GM06990 (cell line): Measurements from ENCODE around the gene AANAT.

Source experiments
- DNase-seq: peaks from one replicate; pipeline ENCODE4 v3.0.0-alpha.2; 2011; ENCODE audit not compliant: insufficient read length; ENCODE audit errors: extremely low read depth
- H3K27me3 ChIP-seq: replicated peaks from 2 replicates; pipeline ENCODE4 v1.6.0; 2011; ENCODE audit warnings: low read length; ENCODE audit not compliant: control insufficient read depth, insufficient read depth
- H3K36me3 ChIP-seq: 2 replicates; pipeline ENCODE4 v1.5.1; 2011; ENCODE audit warnings: low read length; ENCODE audit not compliant: control insufficient read depth, insufficient read depth
- H3K4me3 ChIP-seq: replicated peaks from 2 replicates; pipeline ENCODE4 v1.5.1; 2011; ENCODE audit warnings: low read depth, mild to moderate bottlenecking, control low read depth, low read length
- TF ChIP-seq, protein P1 (sequence below): IDR thresholded peaks from 2 replicates; pipeline ENCODE4 v1.5.1; 2011; ENCODE audit warnings: low read length, control low read depth, mild to moderate bottlenecking, inconsistent platforms; ENCODE audit not compliant: insufficient read depth, poor library complexity, severe bottlenecking

The AANAT gene

DNA sequence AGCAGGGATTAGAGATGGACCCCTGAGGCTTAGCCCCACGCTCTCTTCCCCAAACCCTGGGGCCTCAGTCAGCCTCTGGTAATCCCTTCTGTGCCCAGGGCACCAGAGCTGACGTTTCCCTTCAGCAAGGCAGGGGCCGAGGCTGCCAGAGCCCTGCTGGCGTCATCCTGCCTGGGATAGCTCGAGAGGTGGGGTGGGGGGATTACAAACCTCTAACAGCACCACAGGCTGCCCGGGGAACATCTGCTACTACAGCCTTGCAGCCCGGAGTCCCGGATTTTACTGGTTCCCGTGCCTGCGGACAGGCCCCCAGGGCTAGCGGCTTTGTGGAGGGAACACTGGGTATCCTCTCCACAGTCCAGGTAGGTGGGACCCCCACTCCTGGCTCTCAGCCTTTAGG, at the start of gene AANAT:
AANAT (plus strand) TSS at position 238 of the 400 bp plus-strand sequence. CDS start 1,144 bp downstream, outside the sequence.
- peaks cover 12% of the 10 kb centered on the region for H3K36me3 ChIP-seq
- DNase-seq, result no peak
- H3K27me3 ChIP-seq, result no peaks in the 10 kb centered on the region
- no peak within 1 kb of the TSS for H3K4me3 ChIP-seq
- TF ChIP-seq, protein P1, sequence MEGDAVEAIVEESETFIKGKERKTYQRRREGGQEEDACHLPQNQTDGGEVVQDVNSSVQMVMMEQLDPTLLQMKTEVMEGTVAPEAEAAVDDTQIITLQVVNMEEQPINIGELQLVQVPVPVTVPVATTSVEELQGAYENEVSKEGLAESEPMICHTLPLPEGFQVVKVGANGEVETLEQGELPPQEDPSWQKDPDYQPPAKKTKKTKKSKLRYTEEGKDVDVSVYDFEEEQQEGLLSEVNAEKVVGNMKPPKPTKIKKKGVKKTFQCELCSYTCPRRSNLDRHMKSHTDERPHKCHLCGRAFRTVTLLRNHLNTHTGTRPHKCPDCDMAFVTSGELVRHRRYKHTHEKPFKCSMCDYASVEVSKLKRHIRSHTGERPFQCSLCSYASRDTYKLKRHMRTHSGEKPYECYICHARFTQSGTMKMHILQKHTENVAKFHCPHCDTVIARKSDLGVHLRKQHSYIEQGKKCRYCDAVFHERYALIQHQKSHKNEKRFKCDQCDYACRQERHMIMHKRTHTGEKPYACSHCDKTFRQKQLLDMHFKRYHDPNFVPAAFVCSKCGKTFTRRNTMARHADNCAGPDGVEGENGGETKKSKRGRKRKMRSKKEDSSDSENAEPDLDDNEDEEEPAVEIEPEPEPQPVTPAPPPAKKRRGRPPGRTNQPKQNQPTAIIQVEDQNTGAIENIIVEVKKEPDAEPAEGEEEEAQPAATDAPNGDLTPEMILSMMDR, result no peak

DNA sequence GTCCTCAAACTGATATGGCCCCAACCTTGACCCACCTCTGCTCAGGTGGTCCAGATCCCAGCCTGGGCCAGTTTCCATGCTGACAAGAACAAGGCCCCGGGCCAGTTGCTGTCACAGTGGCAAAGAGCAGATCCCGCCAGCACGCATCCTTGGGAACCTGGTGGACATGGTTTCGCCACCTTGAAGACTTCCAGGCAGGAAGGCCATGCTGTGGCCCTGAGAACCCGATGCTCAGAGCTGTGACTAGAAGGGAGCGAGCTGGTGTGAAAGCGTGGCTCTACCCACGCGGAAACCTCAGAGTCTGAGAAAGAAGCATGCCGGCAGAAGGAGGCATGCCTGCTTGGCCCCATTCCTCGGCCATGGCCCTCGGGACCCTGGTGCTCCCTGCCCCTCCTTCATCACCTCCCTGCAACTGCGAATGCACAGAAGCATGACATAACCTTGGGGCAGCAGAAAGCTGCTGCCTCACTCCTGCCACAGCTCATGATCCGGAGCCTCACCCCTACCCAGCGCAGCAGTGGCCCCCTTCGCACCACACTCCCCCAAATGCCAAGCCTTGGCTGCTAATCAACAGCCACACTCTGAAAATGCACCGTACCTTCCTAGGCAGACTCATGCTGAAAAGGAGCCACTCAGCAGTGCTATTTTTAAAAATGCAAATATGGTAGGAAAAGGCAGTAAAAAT, 47.7 kb upstream of the AANAT start:
- DNase-seq, result no peak
- TF ChIP-seq, protein P1, result no peak
- H3K4me3 ChIP-seq, result no peak overlapping the region; the same call in 1 of the 2 replicates
- H3K36me3 ChIP-seq, result peaks cover 5% of the 10 kb centered on the region
- H3K27me3 ChIP-seq, result no peaks in the 10 kb centered on the region

DNA sequence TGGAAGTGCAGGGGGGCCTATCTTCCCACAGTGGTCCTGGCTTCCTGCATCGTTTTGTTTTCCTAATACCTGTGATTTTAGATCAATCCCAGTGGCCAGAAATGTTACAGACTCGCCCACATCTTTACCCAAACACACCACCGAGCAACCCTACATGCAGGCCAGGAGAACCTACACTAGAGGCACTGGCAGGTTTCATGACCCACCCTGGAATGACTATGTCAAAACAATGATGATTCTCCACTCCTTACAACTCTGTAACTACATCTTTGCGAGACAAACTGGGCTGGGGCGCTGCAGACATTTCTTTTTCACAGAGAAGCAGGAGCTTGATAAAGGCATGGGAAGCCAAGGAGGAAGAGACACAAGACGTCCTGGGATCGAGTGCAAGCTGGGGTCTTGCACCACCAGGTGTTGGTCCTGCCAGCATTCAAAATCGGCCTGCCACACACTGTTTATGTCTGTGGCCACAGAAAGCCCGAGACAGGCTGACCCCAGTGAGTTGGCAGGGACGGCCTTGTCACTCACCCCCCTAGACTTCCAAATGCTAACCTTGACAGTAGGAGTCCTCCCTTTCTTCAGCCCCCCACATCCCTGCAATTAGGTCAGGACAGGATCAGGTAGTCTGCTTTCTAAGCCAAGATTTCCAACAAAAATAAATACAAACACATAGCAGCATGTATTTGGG, 46.9 kb upstream of the AANAT start:
- H3K4me3 ChIP-seq, result no peak overlapping the region
- TF ChIP-seq, protein P1, result no peak

DNA sequence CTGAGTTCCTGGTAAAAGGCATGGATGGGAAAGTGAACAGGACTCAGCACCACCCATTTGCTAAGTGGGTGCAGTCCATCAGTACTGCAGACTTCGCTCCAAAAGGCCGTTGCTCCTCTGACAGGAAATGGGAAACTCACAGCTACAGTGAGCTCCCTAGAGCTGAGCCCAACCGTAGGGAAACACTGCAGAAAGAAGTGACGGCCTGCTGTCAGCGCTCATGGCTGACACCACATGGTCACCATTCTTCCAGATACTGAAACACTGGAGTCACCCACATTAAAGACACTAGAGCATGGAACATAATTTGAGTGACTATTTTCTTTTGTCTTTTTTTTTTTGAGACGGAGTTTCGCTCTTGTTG, 46.4 kb upstream of the AANAT start:
- no peak for DNase-seq
- no peak overlapping the region for H3K4me3 ChIP-seq
- peaks cover 3% of the 10 kb centered on the region for H3K36me3 ChIP-seq
- no peaks in the 10 kb centered on the region for H3K27me3 ChIP-seq
- TF ChIP-seq, protein P1, result no peak

More for the DNA sequence above, 46.9 kb upstream of the AANAT start:
- H3K27me3 ChIP-seq, result no peaks in the 10 kb centered on the region
- DNase-seq, result no peak
- H3K36me3 ChIP-seq, result peaks cover 3% of the 10 kb centered on the region

DNA sequence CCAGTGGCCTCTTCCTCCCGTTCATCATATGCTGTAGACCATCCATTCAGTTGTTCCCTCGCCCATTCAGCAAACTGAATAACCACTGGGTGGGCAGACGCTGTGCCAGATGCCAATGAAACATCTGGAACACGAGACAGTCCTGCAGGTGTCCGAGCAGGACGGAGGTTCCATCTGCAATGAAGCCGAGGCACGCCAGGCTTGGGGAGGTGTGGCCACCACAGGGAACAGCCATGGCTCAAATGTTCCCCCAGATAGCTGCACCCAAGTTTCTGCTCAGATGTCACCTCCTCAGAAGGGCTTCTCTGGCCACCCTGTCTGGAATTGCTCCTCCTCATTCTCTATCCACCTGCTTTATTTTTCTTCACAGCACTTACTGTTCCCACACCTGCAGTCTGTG, 45.0 kb upstream of the AANAT start:
- H3K27me3 ChIP-seq, result no peaks in the 10 kb centered on the region
- TF ChIP-seq, protein P1, result no peak
- H3K36me3 ChIP-seq, result peaks cover 3% of the 10 kb centered on the region
- DNase-seq, result no peak
- H3K4me3 ChIP-seq, result no peak overlapping the region
